HFFc6 (cell line): ENCODE results near the gene CLDN9. TPM values are rescaled to one million over a fixed set of nuclear protein-coding genes. Genes with fewer than 3 reads are reported as not detected.

Experiments
- DNase-seq: peaks from one replicate; pipeline ENCODE4 v3.0.0-alpha.2; 2018
- H3K27ac Mint-ChIP-seq: 2 replicates; pipeline ENCODE4 v1.8.0; 2020; ENCODE audit warnings: mild to moderate bottlenecking, mixed read lengths
- H3K27me3 Mint-ChIP-seq: 2 replicates; pipeline ENCODE4 v1.8.0; 2021; ENCODE audit warnings: mild to moderate bottlenecking, moderate library complexity, mixed read lengths; ENCODE audit not compliant: insufficient read depth
- H3K36me3 Mint-ChIP-seq: 2 replicates; pipeline ENCODE4 v1.8.0; 2021; ENCODE audit warnings: low read depth, mixed read lengths
- H3K4me1 Mint-ChIP-seq: 2 replicates; pipeline ENCODE4 v1.8.0; 2020; ENCODE audit warnings: low read depth, mixed read lengths
- H3K4me3 Mint-ChIP-seq: 2 replicates; pipeline ENCODE4 v1.8.0; 2020; ENCODE audit warnings: mild to moderate bottlenecking, moderate library complexity, mixed read lengths
- H3K9me3 Mint-ChIP-seq: 2 replicates; pipeline ENCODE4 v1.8.0; 2020; ENCODE audit warnings: mild to moderate bottlenecking, mixed read lengths
- total RNA-seq, 6 experiments: library from RNA; stranded (reverse); fragmentation: NEBNext Ultra II Directional; extraction: Animal tissue kit (Norgen Biotek cat#: 25700); gene quantifications; 2 replicates in 1 of 6; 3 replicates in 5 of 6; pipeline ENCODE4 v1.2.3, GENCODE V29; 2021
- TF ChIP-seq, protein P1 (sequence below): fragments of 200-600 bp; sonication (generic); IDR thresholded peaks from 2 replicates; pipeline ENCODE4 v1.5.0; 2021; ENCODE audit warnings: antibody characterized with exemption, mild to moderate bottlenecking

Gene CLDN9
- total RNA-seq, 6 experiments from 2014 or later: not detected

DNA sequence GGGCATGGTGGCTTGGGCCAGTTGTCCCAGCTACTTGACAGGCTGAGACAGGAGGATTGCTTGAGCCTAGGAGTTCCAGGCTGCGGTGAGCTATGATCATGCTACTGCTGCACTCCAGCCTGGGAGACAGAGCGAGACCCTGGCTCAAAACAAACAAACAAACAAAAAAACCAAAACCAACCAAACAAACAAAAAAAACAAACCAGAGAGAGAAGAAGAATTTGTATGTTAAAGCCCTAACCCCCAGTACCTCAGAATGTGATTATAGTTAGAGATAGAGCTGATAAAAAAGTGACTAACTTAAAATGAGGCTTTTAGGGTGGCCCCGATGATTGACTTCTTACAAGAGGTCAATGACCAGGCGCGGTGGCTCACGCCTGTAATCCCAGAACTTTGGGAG is 32.0 kb downstream of the CLDN9 start:
- no peaks in the 10 kb centered on the region for H3K4me1 Mint-ChIP-seq

DNA sequence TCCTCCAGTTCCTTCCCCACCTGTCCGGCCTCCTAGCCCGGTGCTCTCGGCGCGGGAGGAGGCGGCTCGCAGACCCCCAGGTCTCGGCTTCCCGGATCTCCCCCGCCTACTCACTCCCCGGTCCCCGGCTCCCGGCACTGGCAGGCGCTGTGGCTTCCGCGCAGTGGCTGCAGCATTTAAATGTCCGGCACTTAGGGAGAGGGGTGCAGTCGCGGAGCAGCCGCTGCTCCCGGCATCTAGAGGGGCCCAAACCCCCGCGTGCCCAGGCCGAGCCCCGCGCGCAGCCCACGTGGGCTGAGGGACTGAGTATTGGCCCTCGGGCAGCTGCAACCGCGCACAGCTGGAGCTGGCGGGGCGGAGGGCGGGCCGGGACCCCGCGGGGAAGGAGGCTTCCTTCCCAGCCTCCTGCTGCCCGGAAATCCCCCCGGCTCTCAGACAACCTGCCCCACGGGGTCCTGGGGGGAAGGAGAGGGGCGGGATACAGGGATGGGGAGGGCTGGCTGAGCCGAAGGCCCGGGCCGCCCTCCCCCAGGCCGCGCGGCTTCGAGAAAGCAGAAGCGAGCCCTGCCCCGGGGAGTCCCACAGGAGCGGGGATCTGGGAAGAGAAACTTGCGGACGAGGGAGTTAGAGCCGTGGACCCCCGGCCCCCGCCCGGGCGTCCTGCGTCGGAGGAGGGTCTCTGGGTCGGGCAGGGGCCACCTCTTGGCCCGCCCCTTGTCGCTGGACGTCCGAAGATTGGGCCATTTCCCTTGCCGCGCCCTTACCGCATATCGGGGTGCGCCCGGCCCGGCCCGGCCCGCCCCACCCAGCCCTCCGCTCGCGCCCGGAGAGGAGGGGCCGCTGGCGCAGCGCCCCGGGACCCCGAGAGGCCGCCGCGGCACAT is 33.3 kb downstream of the CLDN9 start, which contains the start of gene MMP25:
TSS of gene MMP25 (plus strand) at position 804 of the 883 bp plus-strand sequence. CDS start 357 bp downstream, outside the sequence.
- no peaks in the 10 kb centered on the region for H3K36me3 Mint-ChIP-seq
- H3K27me3 Mint-ChIP-seq: peaks cover 41% of the 10 kb centered on the region
- H3K4me1 Mint-ChIP-seq: no peaks in the 10 kb centered on the region
- no peaks in the 10 kb centered on the region for H3K9me3 Mint-ChIP-seq
- peak within 1 kb of the TSS; percentile 64; the same call in 1 of the 2 replicates for H3K4me3 Mint-ChIP-seq
- no peak within 1 kb of the TSS for H3K27ac Mint-ChIP-seq
- no peak for DNase-seq
- TF ChIP-seq, protein P1, sequence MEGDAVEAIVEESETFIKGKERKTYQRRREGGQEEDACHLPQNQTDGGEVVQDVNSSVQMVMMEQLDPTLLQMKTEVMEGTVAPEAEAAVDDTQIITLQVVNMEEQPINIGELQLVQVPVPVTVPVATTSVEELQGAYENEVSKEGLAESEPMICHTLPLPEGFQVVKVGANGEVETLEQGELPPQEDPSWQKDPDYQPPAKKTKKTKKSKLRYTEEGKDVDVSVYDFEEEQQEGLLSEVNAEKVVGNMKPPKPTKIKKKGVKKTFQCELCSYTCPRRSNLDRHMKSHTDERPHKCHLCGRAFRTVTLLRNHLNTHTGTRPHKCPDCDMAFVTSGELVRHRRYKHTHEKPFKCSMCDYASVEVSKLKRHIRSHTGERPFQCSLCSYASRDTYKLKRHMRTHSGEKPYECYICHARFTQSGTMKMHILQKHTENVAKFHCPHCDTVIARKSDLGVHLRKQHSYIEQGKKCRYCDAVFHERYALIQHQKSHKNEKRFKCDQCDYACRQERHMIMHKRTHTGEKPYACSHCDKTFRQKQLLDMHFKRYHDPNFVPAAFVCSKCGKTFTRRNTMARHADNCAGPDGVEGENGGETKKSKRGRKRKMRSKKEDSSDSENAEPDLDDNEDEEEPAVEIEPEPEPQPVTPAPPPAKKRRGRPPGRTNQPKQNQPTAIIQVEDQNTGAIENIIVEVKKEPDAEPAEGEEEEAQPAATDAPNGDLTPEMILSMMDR: no peak

More for the DNA sequence above, 32.0 kb downstream of the CLDN9 start:
- DNase-seq: no peak
- peak overlapping the region; percentile 64; the same call in 1 of the 2 replicates for H3K4me3 Mint-ChIP-seq
- H3K27me3 Mint-ChIP-seq: peaks cover 42% of the 10 kb centered on the region
- H3K27ac Mint-ChIP-seq: no peak overlapping the region
- TF ChIP-seq, protein P1: no peak
- no peaks in the 10 kb centered on the region for H3K36me3 Mint-ChIP-seq
- no peaks in the 10 kb centered on the region for H3K9me3 Mint-ChIP-seq

DNA sequence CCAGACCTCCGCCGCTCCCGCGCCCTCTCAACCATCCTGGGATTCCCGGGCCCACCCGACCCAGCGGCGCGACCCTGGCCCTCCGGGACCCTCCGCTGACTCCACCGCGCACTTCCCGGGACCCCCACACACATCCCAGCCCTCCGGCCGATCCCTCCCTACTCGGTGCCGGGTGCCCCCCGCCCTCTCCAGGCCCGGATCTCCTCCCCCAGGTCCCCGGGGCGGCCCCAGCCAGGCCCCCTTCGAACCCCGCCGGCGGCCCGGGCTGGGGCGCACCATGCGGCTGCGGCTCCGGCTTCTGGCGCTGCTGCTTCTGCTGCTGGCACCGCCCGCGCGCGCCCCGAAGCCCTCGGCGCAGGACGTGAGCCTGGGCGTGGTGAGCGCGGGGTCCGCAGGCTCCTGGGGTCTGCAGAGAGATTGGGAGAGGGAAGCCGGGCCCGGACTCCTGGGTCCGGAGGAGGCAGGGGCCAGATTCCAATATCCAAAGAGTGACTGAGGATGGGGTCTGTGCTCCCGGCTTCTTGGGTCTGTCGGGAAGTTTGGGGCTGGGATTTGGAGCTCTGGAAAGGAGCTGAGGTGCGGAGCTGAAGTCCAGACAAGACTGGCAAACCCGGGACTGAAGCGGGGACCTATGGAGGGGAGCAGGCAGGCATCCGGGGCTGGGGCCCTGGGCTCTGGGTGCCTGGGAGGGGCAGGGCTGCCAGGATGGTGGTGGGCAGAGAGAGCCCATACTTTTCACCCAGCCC is 34.1 kb downstream of the CLDN9 start:
- H3K9me3 Mint-ChIP-seq: no peaks in the 10 kb centered on the region
- peaks cover 45% of the 10 kb centered on the region for H3K27me3 Mint-ChIP-seq
- H3K36me3 Mint-ChIP-seq: no peaks in the 10 kb centered on the region
- no peak for DNase-seq
- TF ChIP-seq, protein P1: no peak
- no peak overlapping the region for H3K27ac Mint-ChIP-seq
- no peak overlapping the region for H3K4me3 Mint-ChIP-seq
- H3K4me1 Mint-ChIP-seq: no peaks in the 10 kb centered on the region

DNA sequence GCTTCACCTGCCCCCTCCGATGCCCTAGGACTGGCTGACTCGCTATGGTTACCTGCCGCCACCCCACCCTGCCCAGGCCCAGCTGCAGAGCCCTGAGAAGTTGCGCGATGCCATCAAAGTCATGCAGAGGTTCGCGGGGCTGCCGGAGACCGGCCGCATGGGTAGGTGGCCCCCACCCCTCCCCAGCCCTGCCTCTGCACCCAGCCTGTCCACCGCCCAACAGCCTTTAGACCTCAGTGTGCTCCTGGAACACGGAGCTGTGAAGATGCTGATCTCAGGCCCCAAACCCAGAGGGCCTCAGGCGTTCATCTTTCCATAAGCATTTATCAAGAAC is 34.6 kb downstream of the CLDN9 start:
- H3K4me3 Mint-ChIP-seq: no peak overlapping the region

DNA sequence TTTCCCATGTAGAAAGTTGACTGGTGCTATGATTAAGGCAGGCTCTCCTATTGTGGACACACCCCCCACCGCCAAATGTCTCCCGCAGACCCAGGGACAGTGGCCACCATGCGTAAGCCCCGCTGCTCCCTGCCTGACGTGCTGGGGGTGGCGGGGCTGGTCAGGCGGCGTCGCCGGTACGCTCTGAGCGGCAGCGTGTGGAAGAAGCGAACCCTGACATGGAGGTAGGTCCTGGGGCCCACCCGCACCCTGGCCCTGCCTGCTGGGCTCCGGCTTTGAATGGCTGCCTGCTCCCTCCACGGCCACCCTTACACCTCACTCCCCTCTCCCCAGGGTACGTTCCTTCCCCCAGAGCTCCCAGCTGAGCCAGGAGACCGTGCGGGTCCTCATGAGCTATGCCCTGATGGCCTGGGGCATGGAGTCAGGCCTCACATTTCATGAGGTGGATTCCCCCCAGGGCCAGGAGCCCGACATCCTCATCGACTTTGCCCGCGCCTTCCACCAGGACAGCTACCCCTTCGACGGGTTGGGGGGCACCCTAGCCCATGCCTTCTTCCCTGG is 37.3 kb downstream of the CLDN9 start:
- no peak overlapping the region for H3K27ac Mint-ChIP-seq
- H3K4me3 Mint-ChIP-seq: no peak overlapping the region
- H3K9me3 Mint-ChIP-seq: no peaks in the 10 kb centered on the region
- TF ChIP-seq, protein P1: no peak
- H3K36me3 Mint-ChIP-seq: no peaks in the 10 kb centered on the region
- DNase-seq: no peak
- no peaks in the 10 kb centered on the region for H3K4me1 Mint-ChIP-seq
- peaks cover 29% of the 10 kb centered on the region for H3K27me3 Mint-ChIP-seq

More for the DNA sequence above, 34.6 kb downstream of the CLDN9 start:
- no peak for DNase-seq
- Mint-ChIP-seq H3K27me3 (peaks cover 45% of the 10 kb centered on the region), H3K27ac (no peak overlapping the region), H3K9me3 (no peaks in the 10 kb centered on the region), H3K4me1 (no peaks in the 10 kb centered on the region), H3K36me3 (no peaks in the 10 kb centered on the region)
- TF ChIP-seq, protein P1: no peak
